AG04450 (cell line): ENCODE data around the gene ITGA11. TPM values are rescaled to one million over a fixed set of nuclear protein-coding genes. Genes with fewer than 3 reads are reported as not detected.
A peak's percentile ranks its signal among the peaks of the same experiment; 100 is the strongest.

Experiments used
- CTCF ChIA-PET: fragments of 300-600, 350-600 bp; formaldehyde crosslinking; extraction: SDS; loops from one replicate; lab custom pipeline; 2022; ENCODE audit warnings: antibody characterized with exemption, inconsistent platforms; lab: Charles Lee
- POLR2A ChIA-PET: fragments of 350-600 bp; formaldehyde crosslinking; extraction: SDS; loops from one replicate; lab custom pipeline; 2021; ENCODE audit warnings: antibody characterized with exemption, inconsistent platforms; lab: Yijun Ruan, JAX
- DNase-seq: peaks from one replicate; pipeline ENCODE4 v3.0.0-alpha.2; 2011; ENCODE audit warnings: low read depth, low spot score
- H3K27ac ChIP-seq: one replicate; pipeline ENCODE4 v1.5.1; 2012; ENCODE audit warnings: low read depth, low read length, control low read depth
- H3K27me3 ChIP-seq: one replicate; pipeline ENCODE4 v1.6.0; 2012; ENCODE audit warnings: low read length; ENCODE audit not compliant: control insufficient read depth, insufficient read depth
- H3K4me3 ChIP-seq: 2 replicates; pipeline ENCODE4 v1.5.1; 2011; ENCODE audit warnings: mild to moderate bottlenecking, low read depth, low read length, control low read depth
- H3K9me3 ChIP-seq: 2 replicates; pipeline ENCODE4 v1.5.1; 2012; ENCODE audit warnings: low read length; ENCODE audit not compliant: control insufficient read depth, insufficient read depth
- CTCF ChIP-seq: IDR thresholded peaks from 2 replicates; pipeline ENCODE4 v1.5.1; 2011; ENCODE audit warnings: low read depth, low read length, control low read depth, inconsistent platforms
- polyA plus RNA-seq: library from polyadenylated mRNA; depleted of rRNA; stranded (reverse); fragments of >200 nt; gene quantifications from 2 replicates; pipeline ENCODE4 v1.2.3, GENCODE V29; 2011

The ITGA11 gene
- polyA plus RNA-seq, 1 experiment, result 24.0 TPM

- no peak overlapping the region for H3K4me3 ChIP-seq
- POLR2A ChIA-PET, result interaction anchor here (0.9 to 1.3 kb wide), 3 partner anchors 9 to 18 kb away, joined by 3 to 12 read pairs (median 4); no protein-coding TSS in a partner anchor
- H3K27ac ChIP-seq, result peak overlapping the region; percentile 11
- CTCF ChIA-PET, result interaction anchor here (0.9 to 1.4 kb wide), 4 partner anchors 28 to 339 kb away, joined by 3 to 4 read pairs (median 4); no protein-coding TSS in a partner anchor
- H3K9me3 ChIP-seq, result peaks cover 4% of the 10 kb centered on the region; the same call in 1 of the 2 replicates
- no peak for TF ChIP-seq CTCF
- no peak for DNase-seq
- no peaks in the 10 kb centered on the region for H3K27me3 ChIP-seq
Measured at GRCh38 chr15:68334661-68335124, 97.3 kb downstream of the ITGA11 start.

DNA sequence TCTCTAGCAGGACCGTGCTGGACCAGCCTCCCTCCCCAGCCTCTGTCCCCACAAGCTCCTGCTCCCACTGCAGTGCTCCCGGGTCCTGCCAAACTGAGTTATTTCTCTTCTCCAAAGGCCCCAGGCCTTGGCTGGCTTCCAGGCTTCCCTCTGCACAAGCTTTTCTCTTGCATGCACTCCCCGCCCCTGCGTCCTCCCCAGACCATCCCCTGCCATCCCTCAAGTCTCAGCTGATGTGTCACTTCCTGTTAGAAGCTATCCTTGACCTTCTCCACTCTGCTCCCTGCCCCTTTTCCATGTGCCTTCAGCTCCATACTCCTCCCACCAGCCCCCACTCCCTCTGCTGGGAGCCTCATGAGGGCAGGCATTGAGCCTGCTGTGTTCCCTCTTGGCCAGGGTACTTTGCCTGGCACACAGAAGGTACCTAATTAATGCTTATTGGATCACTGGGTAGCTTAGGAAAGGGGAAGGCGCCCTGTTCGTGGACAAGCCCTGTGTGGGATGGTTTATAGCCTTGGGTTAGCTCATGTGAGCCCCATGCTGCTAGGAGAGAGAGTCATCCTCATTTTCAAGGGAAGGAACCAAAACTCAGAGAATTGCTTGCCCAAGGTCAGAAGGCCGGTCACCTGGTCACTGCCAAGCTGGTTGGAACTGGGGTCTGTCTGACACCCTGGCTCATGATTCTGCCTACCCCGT is 98.0 kb downstream of the ITGA11 start:
- peaks cover 4% of the 10 kb centered on the region; the same call in 1 of the 2 replicates for H3K9me3 ChIP-seq
- POLR2A ChIA-PET, result interaction anchor here (0.6 to 1.3 kb wide), 4 partner anchors 13 to 191 kb away, joined by 3 to 12 read pairs (median 4); partner anchors contain the start of gene FEM1B
- no peak for DNase-seq
- no peak for TF ChIP-seq CTCF
- H3K4me3 ChIP-seq, result no peak overlapping the region
- H3K27me3 ChIP-seq, result no peaks in the 10 kb centered on the region
- CTCF ChIA-PET, result interaction anchor here (1.0 to 1.4 kb wide), 4 partner anchors 28 to 340 kb away, joined by 3 to 4 read pairs (median 4); no protein-coding TSS in a partner anchor
- no peak overlapping the region for H3K27ac ChIP-seq

- DNase-seq, result no peak
- Histone ChIP-seq H3K27ac (no peak overlapping the region), H3K4me3 (no peak overlapping the region), H3K27me3 (no peaks in the 10 kb centered on the region), H3K9me3 (peaks cover 4% of the 10 kb centered on the region; the same call in 1 of the 2 replicates)
- ChIA-PET POLR2A (no interaction called here), CTCF (interaction anchor here (0.6 kb wide), 1 partner anchor 342 kb away, joined by 3 read pairs; no protein-coding TSS in a partner anchor)
- no peak for TF ChIP-seq CTCF
Measured at GRCh38 chr15:68332266-68332665, 99.7 kb downstream of the ITGA11 start.

- H3K27ac ChIP-seq, result no peak overlapping the region
- H3K4me3 ChIP-seq, result no peak overlapping the region
- H3K27me3 ChIP-seq, result no peaks in the 10 kb centered on the region
- CTCF ChIA-PET, result no interaction called here
- no peak for TF ChIP-seq CTCF
- POLR2A ChIA-PET, result no interaction called here
- peaks cover 4% of the 10 kb centered on the region; the same call in 1 of the 2 replicates for H3K9me3 ChIP-seq
- DNase-seq, result no peak
Measured at GRCh38 chr15:68330901-68331300, 101.1 kb downstream of the ITGA11 start.

GRCh38 chr15:68330416-68330815 is 101.5 kb downstream of the ITGA11 start:
- Histone ChIP-seq H3K27me3 (no peaks in the 10 kb centered on the region), H3K9me3 (peaks cover under 1% of the 10 kb centered on the region; the same call in 1 of the 2 replicates), H3K27ac (no peak overlapping the region), H3K4me3 (no peak overlapping the region)
- no peak for DNase-seq
- ChIA-PET CTCF (no interaction called here), POLR2A (no interaction called here)
- no peak for TF ChIP-seq CTCF
